ENCODE data around the gene GPR37L1.

DNA sequence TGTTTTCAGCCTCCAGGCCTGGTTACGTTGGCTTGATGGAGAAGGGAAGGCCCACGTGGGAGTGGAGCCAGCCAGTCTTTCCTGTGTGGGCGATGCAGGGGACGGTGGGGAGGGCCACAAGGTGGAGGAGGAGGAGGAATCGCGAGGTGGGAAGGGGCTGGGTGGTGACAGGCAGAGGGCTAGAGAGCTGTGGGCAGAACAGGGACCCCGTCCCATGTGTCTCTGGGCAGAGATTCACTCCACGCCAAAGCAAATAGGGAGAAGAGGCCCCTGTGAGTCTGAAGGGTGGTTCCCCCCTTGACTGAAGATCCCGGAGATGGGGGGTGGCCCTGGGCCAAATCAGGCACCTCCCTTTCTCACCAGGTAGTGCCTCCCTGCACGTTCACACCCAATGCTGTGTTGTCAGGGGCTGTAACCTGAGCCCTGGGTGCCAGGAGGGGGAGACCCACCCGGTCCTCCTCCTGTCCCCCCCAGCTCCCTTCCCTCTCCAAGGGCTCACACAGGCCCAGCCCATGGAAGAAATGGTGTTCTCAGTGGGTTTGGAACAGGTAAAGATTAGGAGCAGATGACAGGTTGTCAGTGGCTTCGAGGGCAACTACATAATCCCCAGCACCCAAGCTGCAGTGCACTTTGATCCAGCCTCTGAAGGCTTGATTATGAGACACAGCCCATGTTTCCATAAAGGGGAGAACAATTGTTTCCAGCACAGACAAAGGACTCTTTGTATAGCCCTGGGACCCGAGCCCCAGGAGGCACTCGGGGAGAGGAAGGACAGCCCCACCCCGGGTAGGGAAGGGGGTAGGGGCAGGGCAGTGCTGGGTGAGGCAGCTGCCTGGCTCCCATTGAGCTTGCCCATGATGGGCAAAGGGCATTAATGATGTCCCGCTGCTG lies 37.7 kb upstream of the GPR37L1 start:
- TF ChIP-seq, protein P1, sequence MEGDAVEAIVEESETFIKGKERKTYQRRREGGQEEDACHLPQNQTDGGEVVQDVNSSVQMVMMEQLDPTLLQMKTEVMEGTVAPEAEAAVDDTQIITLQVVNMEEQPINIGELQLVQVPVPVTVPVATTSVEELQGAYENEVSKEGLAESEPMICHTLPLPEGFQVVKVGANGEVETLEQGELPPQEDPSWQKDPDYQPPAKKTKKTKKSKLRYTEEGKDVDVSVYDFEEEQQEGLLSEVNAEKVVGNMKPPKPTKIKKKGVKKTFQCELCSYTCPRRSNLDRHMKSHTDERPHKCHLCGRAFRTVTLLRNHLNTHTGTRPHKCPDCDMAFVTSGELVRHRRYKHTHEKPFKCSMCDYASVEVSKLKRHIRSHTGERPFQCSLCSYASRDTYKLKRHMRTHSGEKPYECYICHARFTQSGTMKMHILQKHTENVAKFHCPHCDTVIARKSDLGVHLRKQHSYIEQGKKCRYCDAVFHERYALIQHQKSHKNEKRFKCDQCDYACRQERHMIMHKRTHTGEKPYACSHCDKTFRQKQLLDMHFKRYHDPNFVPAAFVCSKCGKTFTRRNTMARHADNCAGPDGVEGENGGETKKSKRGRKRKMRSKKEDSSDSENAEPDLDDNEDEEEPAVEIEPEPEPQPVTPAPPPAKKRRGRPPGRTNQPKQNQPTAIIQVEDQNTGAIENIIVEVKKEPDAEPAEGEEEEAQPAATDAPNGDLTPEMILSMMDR (IDR thresholded peaks at IDR 0.05) = no peak
- TF ChIP-seq ZFX (IDR thresholded peaks at IDR 0.05; ENCODE audit: borderline replicate concordance) = no peak

Measured in 22Rv1 (cell line).